BJ (cell line): ENCODE data around the gene MAP10. TPM values are rescaled to one million over a fixed set of nuclear protein-coding genes. Genes with fewer than 3 reads are reported as not detected.
A peak's percentile ranks its signal among the peaks of the same experiment; 100 is the strongest.

Experiments used
- CTCF ChIA-PET: fragments of 350-600 bp; formaldehyde crosslinking; extraction: SDS; loops from one replicate; lab custom pipeline; 2021; ENCODE audit warnings: antibody characterized with exemption, inconsistent platforms; lab: Yijun Ruan, JAX
- POLR2A ChIA-PET: fragments of 300-600 bp; sonication (Branson Sonifier 250); formaldehyde crosslinking; extraction: SDS; loops from one replicate; lab custom pipeline; 2021; ENCODE audit warnings: antibody characterized with exemption; lab: Charles Lee
- DNase-seq: peaks from one replicate; pipeline ENCODE4 v3.0.0-alpha.2; 2011; ENCODE audit warnings: low read depth
- H3K27me3 ChIP-seq: 2 replicates; pipeline ENCODE4 v1.6.0; 2011; ENCODE audit warnings: low read length; ENCODE audit not compliant: control insufficient read depth, insufficient read depth
- H3K36me3 ChIP-seq: 2 replicates; pipeline ENCODE4 v1.5.1; 2011; ENCODE audit warnings: low read length; ENCODE audit not compliant: control insufficient read depth, insufficient read depth
- H3K4me3 ChIP-seq: 2 replicates; pipeline ENCODE4 v1.5.1; 2011; ENCODE audit warnings: low read depth, mild to moderate bottlenecking, control low read depth, low read length
- polyA minus RNA-seq: library from RNA; depleted of rRNA, polyadenylated mRNA; stranded (reverse); fragments of >200 nt; gene quantifications from 2 replicates; pipeline ENCODE4 v1.2.3, GENCODE V29; 2011; rRNA and poly(A)+ RNA removed
- polyA plus RNA-seq: library from polyadenylated mRNA; depleted of rRNA; stranded (reverse); fragments of >200 nt; gene quantifications from 2 replicates; pipeline ENCODE4 v1.2.3, GENCODE V29; 2011; rRNA removed
- TF ChIP-seq, protein P1 (sequence below): IDR thresholded peaks from 2 replicates; pipeline ENCODE4 v1.5.1; 2011; ENCODE audit warnings: low read depth, mild to moderate bottlenecking, control low read depth, inconsistent platforms, low read length, moderate library complexity; ENCODE audit not compliant: insufficient read depth

The MAP10 gene, protein sequence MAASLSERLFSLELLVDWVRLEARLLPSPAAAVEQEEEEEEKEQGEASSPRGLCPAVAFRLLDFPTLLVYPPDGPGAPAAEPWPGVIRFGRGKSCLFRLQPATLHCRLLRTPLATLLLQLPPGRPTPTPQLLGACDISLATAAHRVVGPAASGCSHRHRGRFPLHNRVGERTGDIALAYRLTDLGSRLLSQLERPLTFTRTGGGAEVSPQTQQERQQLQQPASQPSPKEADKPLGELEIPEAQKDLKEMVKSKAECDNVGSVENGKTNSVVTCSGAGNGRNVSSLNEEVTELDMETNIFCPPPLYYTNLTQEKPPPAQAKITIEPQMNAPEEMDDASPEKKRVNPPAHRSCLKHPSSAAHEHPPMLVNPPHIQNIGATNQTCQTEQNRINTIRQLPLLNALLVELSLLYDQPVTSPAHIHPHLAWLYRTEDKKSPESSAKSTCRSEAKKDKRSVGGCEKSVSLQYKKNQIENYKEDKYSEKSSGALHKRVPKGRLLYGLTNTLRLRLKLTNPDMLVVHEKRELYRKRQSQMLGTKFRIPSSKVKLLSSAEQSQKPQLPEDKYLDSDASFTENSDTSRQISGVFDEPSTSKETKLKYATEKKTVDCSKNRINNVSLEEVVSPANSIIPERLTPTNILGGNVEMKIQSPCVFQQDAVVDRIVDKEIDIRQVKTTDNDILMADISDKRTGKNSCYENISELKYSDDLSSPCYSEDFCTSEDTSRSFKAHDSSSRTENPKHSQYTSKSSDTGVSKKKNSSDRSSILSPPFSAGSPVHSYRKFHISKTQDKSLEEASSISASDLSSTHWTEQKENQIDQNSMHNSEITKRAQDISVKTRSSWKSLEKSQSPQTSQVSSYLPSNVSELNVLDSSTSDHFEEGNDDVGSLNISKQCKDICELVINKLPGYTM
- 0.52 and 0.81 TPM in 2 replicates for polyA plus RNA-seq
- 0.51 and 0.57 TPM in 2 replicates for polyA minus RNA-seq

GRCh38 chr1:232805269-232806185 is at the start of gene MAP10:
Gene MAP10, plus strand, starts transcription at chr1:232805416. Its CDS starts 34 bp downstream, at chr1:232805450.
- Histone ChIP-seq H3K27me3 (no peaks in the 10 kb centered on the region), H3K36me3 (no peaks in the 10 kb centered on the region), H3K4me3 (peak within 1 kb of the TSS; percentile 59)
- no peak for DNase-seq
- ChIA-PET CTCF (interaction anchor here (1.8 kb wide), 1 partner anchor 10 kb away, joined by 5 read pairs; no protein-coding TSS in a partner anchor), POLR2A (no interaction called here)
- TF ChIP-seq, protein P1, sequence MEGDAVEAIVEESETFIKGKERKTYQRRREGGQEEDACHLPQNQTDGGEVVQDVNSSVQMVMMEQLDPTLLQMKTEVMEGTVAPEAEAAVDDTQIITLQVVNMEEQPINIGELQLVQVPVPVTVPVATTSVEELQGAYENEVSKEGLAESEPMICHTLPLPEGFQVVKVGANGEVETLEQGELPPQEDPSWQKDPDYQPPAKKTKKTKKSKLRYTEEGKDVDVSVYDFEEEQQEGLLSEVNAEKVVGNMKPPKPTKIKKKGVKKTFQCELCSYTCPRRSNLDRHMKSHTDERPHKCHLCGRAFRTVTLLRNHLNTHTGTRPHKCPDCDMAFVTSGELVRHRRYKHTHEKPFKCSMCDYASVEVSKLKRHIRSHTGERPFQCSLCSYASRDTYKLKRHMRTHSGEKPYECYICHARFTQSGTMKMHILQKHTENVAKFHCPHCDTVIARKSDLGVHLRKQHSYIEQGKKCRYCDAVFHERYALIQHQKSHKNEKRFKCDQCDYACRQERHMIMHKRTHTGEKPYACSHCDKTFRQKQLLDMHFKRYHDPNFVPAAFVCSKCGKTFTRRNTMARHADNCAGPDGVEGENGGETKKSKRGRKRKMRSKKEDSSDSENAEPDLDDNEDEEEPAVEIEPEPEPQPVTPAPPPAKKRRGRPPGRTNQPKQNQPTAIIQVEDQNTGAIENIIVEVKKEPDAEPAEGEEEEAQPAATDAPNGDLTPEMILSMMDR, result no peak

DNA sequence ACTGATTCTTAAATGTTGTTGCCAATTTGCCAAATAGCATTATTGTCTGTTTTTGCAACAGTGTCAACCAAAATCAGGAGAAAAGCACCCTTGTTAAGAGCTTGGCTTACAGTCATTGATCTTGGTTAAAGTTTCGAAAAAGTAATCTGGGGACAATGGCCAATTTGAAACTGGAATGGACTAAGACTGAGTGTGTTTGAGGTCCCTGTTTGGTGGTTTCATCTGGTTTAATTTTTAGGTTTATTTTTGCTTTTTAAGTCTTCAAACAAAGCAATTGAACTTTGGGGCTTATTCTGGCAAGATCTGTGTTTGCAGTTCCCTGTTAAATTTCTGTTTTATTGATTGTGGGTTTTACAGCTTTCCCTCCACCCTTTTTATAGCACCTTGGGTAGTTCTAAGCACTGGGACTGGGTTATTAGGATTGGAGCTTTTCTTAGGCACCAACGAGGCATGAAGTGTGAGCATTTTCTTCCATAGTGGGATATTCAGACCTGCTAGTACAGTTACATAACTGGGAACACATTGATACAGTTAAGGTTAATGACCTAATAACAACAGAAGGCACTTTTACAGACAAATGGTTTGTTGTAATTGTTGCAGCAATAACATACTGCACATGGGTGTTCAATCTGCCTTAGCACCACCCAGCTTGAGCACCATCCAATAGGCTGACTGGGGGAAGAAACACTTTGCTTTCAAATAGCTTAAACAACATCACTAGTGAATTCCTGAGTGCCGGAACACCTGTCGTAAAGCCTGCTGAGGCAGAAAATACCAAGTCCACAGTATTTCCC is 40.6 kb upstream of the MAP10 start:
- CTCF ChIA-PET, result no interaction called here
- no peak for DNase-seq
- no peak overlapping the region for H3K4me3 ChIP-seq
- POLR2A ChIA-PET, result no interaction called here
- H3K36me3 ChIP-seq, result no peaks in the 10 kb centered on the region
- no peaks in the 10 kb centered on the region for H3K27me3 ChIP-seq
- TF ChIP-seq, protein P1, result no peak

DNA sequence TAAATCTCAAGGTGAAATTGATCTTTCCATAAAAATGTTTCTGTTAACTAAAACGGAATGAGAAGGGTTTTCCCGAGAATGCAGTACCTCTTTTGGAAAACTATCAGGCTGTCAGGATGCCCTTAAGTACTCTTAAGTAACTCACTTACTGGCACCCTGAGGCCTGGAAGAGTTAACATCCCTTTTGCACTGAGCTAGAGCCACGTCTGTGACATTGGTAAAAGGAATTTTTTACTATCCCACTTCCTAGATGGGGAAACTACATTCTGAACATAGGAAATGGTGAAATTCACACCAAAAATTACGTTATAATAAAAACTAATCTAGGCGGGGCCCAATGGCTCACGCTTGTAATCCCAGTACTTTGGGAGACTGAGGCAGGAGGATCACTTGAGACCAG is 39.7 kb upstream of the MAP10 start:
- CTCF ChIA-PET, result no interaction called here
- DNase-seq, result no peak
- Histone ChIP-seq H3K4me3 (no peak overlapping the region), H3K36me3 (no peaks in the 10 kb centered on the region), H3K27me3 (no peaks in the 10 kb centered on the region)
- TF ChIP-seq, protein P1, result no peak
- POLR2A ChIA-PET, result no interaction called here

- no peaks in the 10 kb centered on the region for H3K27me3 ChIP-seq
- H3K4me3 ChIP-seq, result no peak overlapping the region
- DNase-seq, result no peak
- H3K36me3 ChIP-seq, result no peaks in the 10 kb centered on the region
- POLR2A ChIA-PET, result no interaction called here
- TF ChIP-seq, protein P1, result no peak
- CTCF ChIA-PET, result no interaction called here
Observed at GRCh38 chr1:232766241-232766890, 38.9 kb upstream of the MAP10 start.
